Endodermal cell (in vitro differentiated cells): ENCODE data around the gene HOXA6. TPM values are rescaled to one million over a fixed set of nuclear protein-coding genes. Genes with fewer than 3 reads are reported as not detected.
A peak's percentile ranks its signal among the peaks of the same experiment; 100 is the strongest.

Experiments
- DNase-seq: peaks from one replicate; pipeline ENCODE4 v3.0.0-alpha.2; 2017
- H3K27ac ChIP-seq: 2 replicates; pipeline ENCODE4 v1.5.1; 2013; ENCODE audit warnings: mild to moderate bottlenecking, low read depth, low read length, moderate library complexity
- H3K27me3 ChIP-seq: 2 replicates; pipeline ENCODE4 v1.6.1; 2013; ENCODE audit warnings: mild to moderate bottlenecking, low read length, moderate library complexity; ENCODE audit not compliant: insufficient read depth, control insufficient read depth, poor library complexity, severe bottlenecking
- H3K36me3 ChIP-seq: 2 replicates; pipeline ENCODE4 v1.7.0; 2013; ENCODE audit warnings: mild to moderate bottlenecking, low read length, moderate library complexity; ENCODE audit not compliant: control insufficient read depth, insufficient read depth
- H3K4me1 ChIP-seq: one replicate; pipeline ENCODE4 v1.7.0; 2013; ENCODE audit warnings: low read length; ENCODE audit not compliant: control insufficient read depth, insufficient read depth
- H3K4me3 ChIP-seq: 2 replicates; pipeline ENCODE4 v1.5.1; 2013; ENCODE audit warnings: mild to moderate bottlenecking, low read length, moderate library complexity
- H3K9ac ChIP-seq: 2 replicates; pipeline ENCODE4 v1.6.1; 2013; ENCODE audit warnings: mild to moderate bottlenecking, low read length, moderate library complexity; ENCODE audit not compliant: poor library complexity, severe bottlenecking; ENCODE audit errors: extremely low read depth
- H3K9me3 ChIP-seq: 2 replicates; pipeline ENCODE4 v1.6.1; 2013; ENCODE audit warnings: mild to moderate bottlenecking, low read length, moderate library complexity; ENCODE audit not compliant: control insufficient read depth
- H3K27ac Mint-ChIP-seq: 2 replicates; pipeline ENCODE4 v1.8.0; 2020; ENCODE audit warnings: mixed read lengths
- H3K27me3 Mint-ChIP-seq: 2 replicates; pipeline ENCODE4 v1.8.0; 2021; ENCODE audit warnings: mild to moderate bottlenecking, mixed read lengths; ENCODE audit not compliant: insufficient read depth
- H3K36me3 Mint-ChIP-seq: 2 replicates; pipeline ENCODE4 v1.8.0; 2020; ENCODE audit warnings: low read depth, mixed read lengths
- H3K4me1 Mint-ChIP-seq: 2 replicates; pipeline ENCODE4 v1.8.0; 2020; ENCODE audit warnings: mixed read lengths
- H3K4me3 Mint-ChIP-seq: 2 replicates; pipeline ENCODE4 v1.8.0; 2020; ENCODE audit warnings: mild to moderate bottlenecking, moderate library complexity, mixed read lengths
- H3K9me3 Mint-ChIP-seq: 2 replicates; pipeline ENCODE4 v1.8.0; 2020; ENCODE audit warnings: mild to moderate bottlenecking, mixed read lengths
- WGBS, 2 experiments: methylation state at CpG; one replicate each; pipeline versions ENCODE4 v1.1.5 to v1.1.7; 2013; ENCODE audit warnings: missing lambda C conversion rate in 2 of 2, mixed read lengths in 1 of 2; ENCODE audit not compliant: insufficient coverage in 1 of 2, insufficient read length in 1 of 2; 5-methylcytosine and 5-hydroxymethylcytosine counted together
- total RNA-seq, 2 donors: library from RNA; stranded (reverse); fragmentation: NEBNext Ultra II Directional in 1 of 2; extraction: Animal tissue kit (Norgen Biotek cat#: 25700) in 1 of 2; gene quantifications; 2 replicates in 1 of 2; 3 replicates in 1 of 2; pipeline ENCODE4 v1.2.1, GENCODE V29; 2021
- TF ChIP-seq, protein P1 (sequence below): fragments of 200-600 bp; sonication (generic); conservative IDR thresholded peaks from 2 replicates; pipeline ENCODE4 v1.5.0; 2021; ENCODE audit warnings: antibody characterized with exemption, mild to moderate bottlenecking

HOXA6 gene
- total RNA-seq, 2 donors from 2014 or later = not detected

DNA sequence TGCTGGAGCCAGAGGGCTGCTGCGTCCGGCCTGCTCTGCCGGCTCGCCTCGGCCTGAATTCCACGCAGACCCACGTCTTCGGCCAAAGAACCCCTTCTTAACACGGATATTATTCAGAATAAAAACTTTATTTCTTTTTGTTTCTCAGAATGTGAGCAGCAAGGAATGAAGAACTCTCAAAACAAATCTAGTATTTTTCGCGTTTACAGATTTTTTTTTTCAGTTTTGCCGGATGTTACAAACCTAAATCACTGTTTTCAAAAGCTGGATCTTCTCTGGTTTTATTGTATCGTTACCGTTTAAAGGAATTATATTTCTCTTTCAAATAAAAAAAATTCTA is 40.7 kb downstream of the HOXA6 start:
- H3K4me3 Mint-ChIP-seq = no peak overlapping the region
- Histone ChIP-seq H3K36me3 (no peaks in the 10 kb centered on the region), H3K9ac (no peak overlapping the region), H3K9me3 (peaks cover 4% of the 10 kb centered on the region), H3K27ac (peak overlapping the region; percentile 77), H3K4me3 (no peak overlapping the region), H3K4me1 (peaks cover 4% of the 10 kb centered on the region), H3K27me3 (peaks cover 100% of the 10 kb centered on the region)
- peaks cover 18% of the 10 kb centered on the region for H3K4me1 Mint-ChIP-seq
- 6 to 7% methylated on average over 3 to 14 of the region's 14 CpGs for WGBS, 2 experiments
- peaks cover 100% of the 10 kb centered on the region for H3K27me3 Mint-ChIP-seq
- H3K36me3 Mint-ChIP-seq = no peaks in the 10 kb centered on the region
- TF ChIP-seq, protein P1, sequence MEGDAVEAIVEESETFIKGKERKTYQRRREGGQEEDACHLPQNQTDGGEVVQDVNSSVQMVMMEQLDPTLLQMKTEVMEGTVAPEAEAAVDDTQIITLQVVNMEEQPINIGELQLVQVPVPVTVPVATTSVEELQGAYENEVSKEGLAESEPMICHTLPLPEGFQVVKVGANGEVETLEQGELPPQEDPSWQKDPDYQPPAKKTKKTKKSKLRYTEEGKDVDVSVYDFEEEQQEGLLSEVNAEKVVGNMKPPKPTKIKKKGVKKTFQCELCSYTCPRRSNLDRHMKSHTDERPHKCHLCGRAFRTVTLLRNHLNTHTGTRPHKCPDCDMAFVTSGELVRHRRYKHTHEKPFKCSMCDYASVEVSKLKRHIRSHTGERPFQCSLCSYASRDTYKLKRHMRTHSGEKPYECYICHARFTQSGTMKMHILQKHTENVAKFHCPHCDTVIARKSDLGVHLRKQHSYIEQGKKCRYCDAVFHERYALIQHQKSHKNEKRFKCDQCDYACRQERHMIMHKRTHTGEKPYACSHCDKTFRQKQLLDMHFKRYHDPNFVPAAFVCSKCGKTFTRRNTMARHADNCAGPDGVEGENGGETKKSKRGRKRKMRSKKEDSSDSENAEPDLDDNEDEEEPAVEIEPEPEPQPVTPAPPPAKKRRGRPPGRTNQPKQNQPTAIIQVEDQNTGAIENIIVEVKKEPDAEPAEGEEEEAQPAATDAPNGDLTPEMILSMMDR = no peak
- no peak for DNase-seq
- H3K27ac Mint-ChIP-seq = no peak overlapping the region
- H3K9me3 Mint-ChIP-seq = peaks cover 2% of the 10 kb centered on the region

- peaks cover 100% of the 10 kb centered on the region for H3K27me3 Mint-ChIP-seq
- H3K27ac Mint-ChIP-seq = no peak overlapping the region
- Histone ChIP-seq H3K27ac (peak overlapping the region; percentile 77), H3K4me1 (peaks cover 4% of the 10 kb centered on the region), H3K9ac (no peak overlapping the region), H3K36me3 (no peaks in the 10 kb centered on the region), H3K27me3 (peaks cover 100% of the 10 kb centered on the region), H3K4me3 (peak overlapping the region; percentile 34), H3K9me3 (peaks cover 4% of the 10 kb centered on the region)
- peaks cover 2% of the 10 kb centered on the region for H3K9me3 Mint-ChIP-seq
- peak; percentile 81 for DNase-seq
- H3K36me3 Mint-ChIP-seq = no peaks in the 10 kb centered on the region
- 1 to 2% methylated on average over 24 to 43 of the region's 44 CpGs for WGBS, 2 experiments
- no peak overlapping the region for H3K4me3 Mint-ChIP-seq
- TF ChIP-seq, protein P1 = no peak
- H3K4me1 Mint-ChIP-seq = peaks cover 22% of the 10 kb centered on the region
Measured at GRCh38 chr7:27106181-27106900, 41.2 kb downstream of the HOXA6 start.

GRCh38 chr7:27105301-27106031 is 42.1 kb downstream of the HOXA6 start:
- Mint-ChIP-seq H3K27me3 (peaks cover 100% of the 10 kb centered on the region), H3K27ac (no peak overlapping the region), H3K4me1 (peaks cover 18% of the 10 kb centered on the region), H3K36me3 (no peaks in the 10 kb centered on the region), H3K9me3 (peaks cover 2% of the 10 kb centered on the region), H3K4me3 (no peak overlapping the region)
- Histone ChIP-seq H3K4me3 (no peak overlapping the region), H3K9ac (no peak overlapping the region), H3K4me1 (peaks cover 4% of the 10 kb centered on the region), H3K27ac (peak overlapping the region; percentile 77), H3K36me3 (no peaks in the 10 kb centered on the region), H3K27me3 (peaks cover 100% of the 10 kb centered on the region), H3K9me3 (peaks cover 4% of the 10 kb centered on the region)
- 1 to 15% methylated on average over 10 to 13 of the region's 13 CpGs for WGBS, 2 experiments
- TF ChIP-seq, protein P1 = no peak
- DNase-seq = no peak
